Naive thymus-derived CD4-positive, alpha-beta T cell (primary cell): ENCODE measurements around the gene RAB1A. TPM values are rescaled to one million over a fixed set of nuclear protein-coding genes. Genes with fewer than 3 reads are reported as not detected.

ENCODE experiments used
- ATAC-seq: fragments of 150-1000 bp; cut with Tn5 transposase; 2 replicates; pipeline ENCODE4 v1.10.0; 2021; ENCODE audit warnings: mild to moderate bottlenecking, moderate library complexity
- CTCF ChIA-PET: fragments of 350-600 bp; sonication (Branson Sonifier 250); formaldehyde crosslinking; loops from one replicate; lab custom pipeline; 2021; ENCODE audit warnings: antibody characterized with exemption; lab: Charles Lee
- POLR2A ChIA-PET: fragments of 350-600 bp; sonication (Branson Sonifier 250); formaldehyde crosslinking; loops from one replicate; lab custom pipeline; 2021; ENCODE audit warnings: antibody characterized with exemption, inconsistent platforms; lab: Charles Lee
- DNase-seq, 9 donors: peaks; one replicate each; pipeline versions ENCODE4 v3.0.0 to v3.0.0-alpha.2; 2020 to 2022; ENCODE audit warnings: mixed read lengths in 1 of 9
- H3K27ac ChIP-seq: one replicate; pipeline ENCODE4 v1.7.0; 2013; ENCODE audit warnings: mild to moderate bottlenecking, low read depth, low read length, moderate library complexity
- H3K27me3 ChIP-seq, 2 donors: one replicate each; pipeline ENCODE4 v1.7.0; 2013; ENCODE audit warnings: low read length in 2 of 2, mild to moderate bottlenecking in 2 of 2, moderate library complexity in 2 of 2; ENCODE audit not compliant: control insufficient read depth in 2 of 2, insufficient read depth in 2 of 2
- H3K36me3 ChIP-seq, 3 experiments: 1 replicate in 2 of 3; 2 replicates in 1 of 3; pipeline ENCODE4 v1.7.0; 2013; ENCODE audit warnings: low read length in 3 of 3, mild to moderate bottlenecking in 3 of 3, moderate library complexity in 1 of 3; ENCODE audit not compliant: insufficient read depth in 3 of 3, control insufficient read depth in 2 of 3
- H3K4me1 ChIP-seq, 2 donors: one replicate each; pipeline ENCODE4 v1.7.0; 2013; ENCODE audit warnings: low read length in 2 of 2, mild to moderate bottlenecking in 2 of 2, moderate library complexity in 1 of 2; ENCODE audit not compliant: control insufficient read depth in 2 of 2, insufficient read depth in 2 of 2
- H3K4me3 ChIP-seq: 2 replicates; pipeline ENCODE4 v1.7.0; 2013; ENCODE audit warnings: mild to moderate bottlenecking, low read length
- H3K9me3 ChIP-seq, 3 experiments: 1 replicate in 2 of 3; 2 replicates in 1 of 3; pipeline ENCODE4 v1.7.0; 2013; ENCODE audit warnings: low read length in 3 of 3; ENCODE audit not compliant: control insufficient read depth in 2 of 3
- H3K27ac Mint-ChIP-seq, 9 donors: one replicate each; pipeline ENCODE4 v1.8.0; 2020 to 2022; ENCODE audit warnings: mixed read lengths in 9 of 9, mild to moderate bottlenecking in 8 of 9, moderate library complexity in 5 of 9, inconsistent platforms in 2 of 9
- H3K27me3 Mint-ChIP-seq, 5 donors: one replicate each; pipeline ENCODE4 v1.8.0; 2021 to 2022; ENCODE audit warnings: mixed read lengths in 5 of 5, mild to moderate bottlenecking in 1 of 5
- H3K36me3 Mint-ChIP-seq, 5 donors: one replicate each; pipeline ENCODE4 v1.8.0; 2020 to 2022; ENCODE audit warnings: mixed read lengths in 5 of 5, mild to moderate bottlenecking in 3 of 5, inconsistent platforms in 1 of 5
- H3K4me1 Mint-ChIP-seq, 7 donors: one replicate each; pipeline ENCODE4 v1.8.0; 2020 to 2022; ENCODE audit warnings: mixed read lengths in 7 of 7, mild to moderate bottlenecking in 3 of 7, inconsistent platforms in 1 of 7
- H3K4me3 Mint-ChIP-seq, 10 donors: one replicate each; pipeline ENCODE4 v1.8.0; 2020 to 2022; ENCODE audit warnings: mild to moderate bottlenecking in 10 of 10, mixed read lengths in 10 of 10, moderate library complexity in 6 of 10, inconsistent platforms in 2 of 10
- H3K9me3 Mint-ChIP-seq, 11 donors: one replicate each; pipeline ENCODE4 v1.8.0; 2020 to 2022; ENCODE audit warnings: mixed read lengths in 11 of 11, mild to moderate bottlenecking in 4 of 11, inconsistent platforms in 1 of 11, moderate library complexity in 1 of 11
- intact Hi-C, 2 donors: fragments of 100-400 bp; cut with micrococcal nuclease; formaldehyde crosslinking; loops; one replicate each; pipeline ENCODE4 v1.15.1; 2023
- polyA plus RNA-seq, 2 donors: library from polyadenylated mRNA; unstranded; fragments of 300-500 nt; fragmentation: Illumina TruSeq; gene quantifications; one replicate each; pipeline ENCODE4 v1.2.3, GENCODE V29; 2021
- total RNA-seq, 6 experiments: library from RNA in 5 of 6; stranded (reverse) in 5 of 6; gene quantifications; 1 replicate in 5 of 6; 2 replicates in 1 of 6; pipeline ENCODE4 v1.2.3 and lab custom pipeline; 2021 to 2026

The RAB1A gene
- total and polyA plus RNA-seq, 7 experiments from 2014 or later, result 48.8 to 78.6 (median 61.4) TPM

DNA sequence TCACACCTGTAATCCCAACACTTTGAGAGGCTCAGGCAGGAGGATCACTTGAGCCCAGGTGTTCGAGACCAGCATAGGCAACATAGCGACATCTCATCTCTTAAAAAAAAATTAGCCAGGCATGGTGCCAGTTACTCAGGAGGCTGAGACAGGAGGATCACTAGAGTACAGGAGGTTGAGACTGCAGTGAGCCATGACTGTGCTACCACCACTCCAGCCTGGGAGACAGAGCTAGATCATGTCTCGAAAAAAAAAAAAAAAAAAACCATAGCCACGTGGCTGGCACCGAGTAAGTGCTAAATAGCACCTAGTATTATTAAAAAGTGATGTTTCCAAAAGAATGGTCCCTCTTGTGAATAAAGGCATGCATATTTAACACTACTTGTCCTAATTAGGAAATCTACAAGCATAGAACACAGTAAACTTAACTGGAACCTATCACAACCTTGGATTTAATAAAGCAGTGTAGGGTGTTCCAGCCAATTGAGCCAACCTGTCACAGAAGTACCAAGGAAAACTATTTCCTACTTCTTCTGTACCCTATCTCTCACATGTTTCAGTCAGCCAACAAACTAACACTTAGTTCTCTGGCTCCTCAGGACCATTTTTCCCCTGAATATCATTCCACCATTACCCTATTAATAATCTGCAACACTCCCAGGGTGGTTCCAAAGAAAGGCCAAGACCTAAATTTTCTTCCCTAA, 8.8 kb downstream of the RAB1A start:
- H3K4me3 ChIP-seq, result no peak overlapping the region
- H3K9me3 ChIP-seq, result no peaks in the 10 kb centered on the region
- H3K27ac ChIP-seq, result no peak overlapping the region
- DNase-seq (no peak), ATAC-seq (peak; percentile 22)
- H3K4me3 Mint-ChIP-seq, result peak overlapping the region in 9 of 10 donors; percentile 22 to 70 (median 53)
- H3K4me1 ChIP-seq, result peaks cover 25 to 30% of the 10 kb centered on the region in 2 donors
- intact Hi-C loops, result no loop called here
- H3K36me3 Mint-ChIP-seq, result peaks cover 0 to 6% (median 0%) of the 10 kb centered on the region in 5 donors
- no peaks in the 10 kb centered on the region for H3K27me3 ChIP-seq
- H3K27me3 Mint-ChIP-seq, result no peaks in the 10 kb centered on the region
- ChIA-PET POLR2A (interaction anchor here (0.6 kb wide), 1 partner anchor 980 kb away, joined by 3 read pairs; no protein-coding TSS in a partner anchor), CTCF (interaction anchor here (0.7 to 0.9 kb wide), 2 partner anchors 58 to 591 kb away, joined by 3 to 5 read pairs; no protein-coding TSS in a partner anchor)
- H3K9me3 Mint-ChIP-seq, result no peaks in the 10 kb centered on the region
- H3K36me3 ChIP-seq, result no peaks in the 10 kb centered on the region
- H3K4me1 Mint-ChIP-seq, result peaks cover 40 to 87% (median 72%) of the 10 kb centered on the region in 7 donors
- H3K27ac Mint-ChIP-seq, result peak overlapping the region in 2 of 9 donors; percentile 11 to 72

- intact Hi-C loops, result no loop called here
Measured at GRCh38 chr2:65116645-65117044, 13.3 kb downstream of the RAB1A start.

GRCh38 chr2:65114921-65115320, 15.0 kb downstream of the RAB1A start:
- no peak overlapping the region for H3K27ac ChIP-seq
- H3K36me3 Mint-ChIP-seq, result peaks cover 0 to 16% (median 6%) of the 10 kb centered on the region in 5 donors
- DNase-seq (no peak), ATAC-seq (no peak)
- H3K27me3 Mint-ChIP-seq, result no peaks in the 10 kb centered on the region
- intact Hi-C loops, result no loop called here
- peaks cover 0 to 6% (median 0%) of the 10 kb centered on the region in 3 experiments for H3K36me3 ChIP-seq
- H3K4me3 Mint-ChIP-seq, result peak overlapping the region in 7 of 10 donors; percentile 20 to 51 (median 29)
- H3K4me1 ChIP-seq, result peaks cover 14 to 18% of the 10 kb centered on the region in 2 donors
- H3K4me1 Mint-ChIP-seq, result peaks cover 32 to 83% (median 59%) of the 10 kb centered on the region in 7 donors
- H3K4me3 ChIP-seq, result no peak overlapping the region
- ChIA-PET CTCF (no interaction called here), POLR2A (interaction anchor here (2.2 kb wide), 1 partner anchor 15 kb away, joined by 9 read pairs; the partner anchor contains the start of gene RAB1A)
- peak overlapping the region in 1 of 9 donors; percentile 35 for H3K27ac Mint-ChIP-seq
- H3K9me3 ChIP-seq, result no peaks in the 10 kb centered on the region
- H3K9me3 Mint-ChIP-seq, result no peaks in the 10 kb centered on the region
- no peaks in the 10 kb centered on the region for H3K27me3 ChIP-seq

More at GRCh38 chr2:65116645-65117044, 13.3 kb downstream of the RAB1A start:
- Histone ChIP-seq H3K9me3 (no peaks in the 10 kb centered on the region), H3K27ac (no peak overlapping the region), H3K4me3 (no peak overlapping the region), H3K27me3 (no peaks in the 10 kb centered on the region), H3K4me1 (peaks cover 23 to 25% of the 10 kb centered on the region in 2 donors), H3K36me3 (no peaks in the 10 kb centered on the region)
- Mint-ChIP-seq H3K4me1 (peaks cover 43 to 84% (median 65%) of the 10 kb centered on the region in 7 donors), H3K27ac (peak overlapping the region in 2 of 9 donors; percentile 10 to 25), H3K9me3 (no peaks in the 10 kb centered on the region), H3K4me3 (peak overlapping the region in 6 of 10 donors; percentile 5 to 57 (median 45)), H3K27me3 (no peaks in the 10 kb centered on the region), H3K36me3 (peaks cover 0 to 12% (median 5%) of the 10 kb centered on the region in 5 donors)
- DNase-seq, result no peak
- POLR2A ChIA-PET, result interaction anchor here (1.3 kb wide), 1 partner anchor 14 kb away, joined by 3 read pairs; no protein-coding TSS in a partner anchor
- ATAC-seq, result no peak
- CTCF ChIA-PET, result no interaction called here

GRCh38 chr2:65113816-65114215, 16.1 kb downstream of the RAB1A start:
- H3K9me3 Mint-ChIP-seq, result no peaks in the 10 kb centered on the region
- Histone ChIP-seq H3K4me3 (no peak overlapping the region), H3K27ac (no peak overlapping the region)

GRCh38 chr2:65113229-65113628, 16.7 kb downstream of the RAB1A start:
- CTCF ChIA-PET, result interaction anchor here (1.4 kb wide), 1 partner anchor 12 kb away, joined by 5 read pairs; no protein-coding TSS in a partner anchor
- no peak overlapping the region for H3K27ac Mint-ChIP-seq
- no peaks in the 10 kb centered on the region for H3K9me3 Mint-ChIP-seq
- H3K36me3 Mint-ChIP-seq, result peaks cover 0 to 19% (median 9%) of the 10 kb centered on the region in 5 donors
- H3K36me3 ChIP-seq, result peaks cover 0 to 6% (median 0%) of the 10 kb centered on the region in 3 experiments
- intact Hi-C loops, result no loop called here
- no peaks in the 10 kb centered on the region for H3K9me3 ChIP-seq
- H3K4me1 ChIP-seq, result peaks cover 14 to 18% of the 10 kb centered on the region in 2 donors
- no peak overlapping the region for H3K27ac ChIP-seq
- H3K4me1 Mint-ChIP-seq, result peaks cover 31 to 77% (median 59%) of the 10 kb centered on the region in 7 donors
- H3K27me3 Mint-ChIP-seq, result no peaks in the 10 kb centered on the region
- H3K4me3 Mint-ChIP-seq, result no peak overlapping the region
- H3K27me3 ChIP-seq, result no peaks in the 10 kb centered on the region
- H3K4me3 ChIP-seq, result no peak overlapping the region
- DNase-seq (no peak), ATAC-seq (no peak)
- POLR2A ChIA-PET, result interaction anchor here (1.3 to 2.2 kb wide), 2 partner anchors 16 to 58 kb away, joined by 3 to 9 read pairs; partner anchors contain the start of gene RAB1A

More at GRCh38 chr2:65113816-65114215, 16.1 kb downstream of the RAB1A start:
- intact Hi-C loops, result no loop called here
- no peak for ATAC-seq
- DNase-seq, result no peak
- CTCF ChIA-PET, result interaction anchor here (1.4 kb wide), 1 partner anchor 12 kb away, joined by 5 read pairs; no protein-coding TSS in a partner anchor
- peaks cover 14 to 18% of the 10 kb centered on the region in 2 donors for H3K4me1 ChIP-seq
- no peaks in the 10 kb centered on the region for H3K27me3 ChIP-seq
- no peaks in the 10 kb centered on the region for H3K9me3 ChIP-seq
- peaks cover 0 to 19% (median 9%) of the 10 kb centered on the region in 5 donors for H3K36me3 Mint-ChIP-seq
- POLR2A ChIA-PET, result interaction anchor here (1.3 to 2.2 kb wide), 2 partner anchors 16 to 58 kb away, joined by 3 to 9 read pairs; partner anchors contain the start of gene RAB1A
- peak overlapping the region in 2 of 9 donors; percentile 12 to 39 for H3K27ac Mint-ChIP-seq
- H3K4me1 Mint-ChIP-seq, result peaks cover 31 to 81% (median 60%) of the 10 kb centered on the region in 7 donors
- peak overlapping the region in 2 of 10 donors; percentile 38 to 40 for H3K4me3 Mint-ChIP-seq
- peaks cover 0 to 6% (median 0%) of the 10 kb centered on the region in 3 experiments for H3K36me3 ChIP-seq
- H3K27me3 Mint-ChIP-seq, result no peaks in the 10 kb centered on the region

- ChIA-PET CTCF (interaction anchor here (1.4 kb wide), 1 partner anchor 13 kb away, joined by 5 read pairs; no protein-coding TSS in a partner anchor), POLR2A (no interaction called here)
- no peak overlapping the region for H3K27ac Mint-ChIP-seq
- H3K9me3 Mint-ChIP-seq, result no peaks in the 10 kb centered on the region
- intact Hi-C loops, result no loop called here
- no peaks in the 10 kb centered on the region for H3K27me3 Mint-ChIP-seq
- Histone ChIP-seq H3K4me1 (peaks cover 9 to 14% of the 10 kb centered on the region in 2 donors), H3K36me3 (peaks cover 0 to 10% (median 0%) of the 10 kb centered on the region in 3 experiments), H3K9me3 (no peaks in the 10 kb centered on the region), H3K27ac (no peak overlapping the region), H3K27me3 (no peaks in the 10 kb centered on the region), H3K4me3 (no peak overlapping the region)
- H3K4me3 Mint-ChIP-seq, result no peak overlapping the region
- ATAC-seq, result no peak
- peaks cover 29 to 74% (median 53%) of the 10 kb centered on the region in 7 donors for H3K4me1 Mint-ChIP-seq
- peaks cover 0 to 19% (median 9%) of the 10 kb centered on the region in 5 donors for H3K36me3 Mint-ChIP-seq
- DNase-seq, result no peak
Measured at GRCh38 chr2:65112633-65113032, 17.3 kb downstream of the RAB1A start.
